HG03521 (cell line): ENCODE measurements around the gene TRABD.
A peak's percentile ranks its signal among the peaks of the same experiment; 100 is the strongest.
"Not testable (repeated sequence)": the region's sequence is repeated elsewhere in the genome, so short reads cannot be mapped to it uniquely, and the experiment has no call there.

ENCODE experiments used
- ATAC-seq: cut with Tn5 transposase; IDR thresholded peaks from one replicate; pipeline ENCODE4 v1.9.1; 2021; ENCODE audit warnings: mild to moderate bottlenecking, moderate library complexity; ENCODE audit not compliant: unreplicated experiment

The TRABD gene

GRCh38 chr22:50200461-50201190, 14.9 kb downstream of the TRABD start, which contains the start of gene SELENOO:
Gene SELENOO (plus strand): TSS chr22:50201011. CDS start chr22:50201037, 26 bp downstream.
- ATAC-seq: peak; percentile 69

GRCh38 chr22:50201191-50202129, 15.7 kb downstream of the TRABD start:
- peak; percentile 17 for ATAC-seq

GRCh38 chr22:50202130-50202666, 16.5 kb downstream of the TRABD start:
- ATAC-seq: no peak

- no peak for ATAC-seq
Observed at GRCh38 chr22:50203288-50203687, 17.6 kb downstream of the TRABD start.

- no peak for ATAC-seq
Observed at GRCh38 chr22:50204571-50204970, 18.9 kb downstream of the TRABD start.

GRCh38 chr22:50204998-50205397, 19.3 kb downstream of the TRABD start:
- ATAC-seq: not testable (repeated sequence)

GRCh38 chr22:50205781-50206569, 20.3 kb downstream of the TRABD start:
- no peak for ATAC-seq

- ATAC-seq: no peak
Observed at GRCh38 chr22:50206599-50206998, 20.9 kb downstream of the TRABD start.

- ATAC-seq: no peak
Observed at GRCh38 chr22:50207383-50208140, 21.8 kb downstream of the TRABD start.

- ATAC-seq: no peak
Observed at GRCh38 chr22:50208430-50208938, 22.8 kb downstream of the TRABD start.

- no peak for ATAC-seq
Observed at GRCh38 chr22:50208939-50209892, 23.5 kb downstream of the TRABD start.

GRCh38 chr22:50209893-50210292, 24.2 kb downstream of the TRABD start:
- no peak for ATAC-seq

- no peak for ATAC-seq
Observed at GRCh38 chr22:50210378-50211139, 24.8 kb downstream of the TRABD start.

- no peak for ATAC-seq
Observed at GRCh38 chr22:50211147-50211546, 25.4 kb downstream of the TRABD start.

GRCh38 chr22:50213263-50213662, 27.6 kb downstream of the TRABD start:
- ATAC-seq: no peak

- ATAC-seq: no peak
Observed at GRCh38 chr22:50215297-50216054, 29.8 kb downstream of the TRABD start.

GRCh38 chr22:50216055-50216683, 30.5 kb downstream of the TRABD start:
- no peak for ATAC-seq
